Stomach (tissue), 9 donors: ENCODE results near the gene NRG2. TPM values are rescaled to one million over a fixed set of nuclear protein-coding genes. Genes with fewer than 3 reads are reported as not detected.

Experiments used
- DNase-seq, 2 donors: peaks; one replicate each; pipeline versions ENCODE4 v3.0.0 to v3.0.0-alpha.2; 2013 to 2019
- H3K27ac ChIP-seq, 5 donors: fragments of 200-600 bp in 4 of 5; sonication (generic) in 4 of 5; one replicate each; pipeline ENCODE4 v1.5.1; 2013 to 2019; ENCODE audit warnings: mild to moderate bottlenecking in 1 of 5, moderate library complexity in 1 of 5
- H3K27me3 ChIP-seq, 3 donors: fragments of 200-600 bp; sonication (generic); one replicate each; pipeline ENCODE4 v1.5.1; 2017 to 2019; ENCODE audit warnings: mixed run types in 1 of 3
- H3K36me3 ChIP-seq, 4 donors: fragments of 200-600 bp; sonication (generic); 1 replicate in 3 of 4; 2 replicates in 1 of 4; pipeline ENCODE4 v1.5.1; 2016 to 2019
- H3K4me1 ChIP-seq, 4 donors: fragments of 200-600 bp; sonication (generic); one replicate each; pipeline ENCODE4 v1.5.1; 2016 to 2019
- H3K4me3 ChIP-seq, 4 donors: fragments of 200-600 bp; sonication (generic) in 3 of 4; one replicate each; pipeline ENCODE4 v1.5.1; 2016 to 2019; ENCODE audit warnings: mild to moderate bottlenecking in 1 of 4
- H3K9me3 ChIP-seq, 4 donors: fragments of 200-600 bp; sonication (generic); one replicate each; pipeline ENCODE4 v1.5.1; 2016 to 2019
- CTCF ChIP-seq, 7 experiments: fragments of 450-650 bp in 4 of 7; fragments of 200-600 bp in 3 of 7; sonication (generic) in 3 of 7; IDR thresholded peaks; one replicate each; pipeline ENCODE4 v1.5.1; 2016 to 2019; ENCODE audit warnings: antibody characterized with exemption in 7 of 7, control low read depth in 2 of 7, mild to moderate bottlenecking in 1 of 7
- EP300 ChIP-seq: sonication (generic); formaldehyde crosslinking; IDR thresholded peaks from one replicate; pipeline ENCODE4 v1.6.1; 2017; ENCODE audit warnings: antibody characterized with exemption
- POLR2A ChIP-seq, 4 donors: fragments of 450-650 bp; IDR thresholded peaks; one replicate each; pipeline ENCODE4 v1.6.1; 2016; ENCODE audit warnings: antibody characterized with exemption in 4 of 4, control low read depth in 2 of 4, mild to moderate bottlenecking in 1 of 4, moderate library complexity in 1 of 4
- POLR2AphosphoS5 ChIP-seq, 3 donors: sonication (generic); formaldehyde crosslinking; IDR thresholded peaks; one replicate each; pipeline ENCODE4 v1.6.1; 2016; ENCODE audit warnings: antibody characterized with exemption in 3 of 3
- WGBS, 5 donors: extraction: QIAGEN DNeasy Blood & Tissue Kit in 3 of 5; methylation state at CpG; one replicate each; pipeline versions ENCODE4 v1.1.5 to v1.1.7; 2013 to 2018; 5-methylcytosine and 5-hydroxymethylcytosine counted together
- intact Hi-C: fragments of 100-400 bp; cut with DNase I; formaldehyde crosslinking; loops from one replicate; pipeline ENCODE4 v1.15.1; 2023; ENCODE audit warnings: low total_unique reads
- polyA plus RNA-seq, 3 donors: library from polyadenylated mRNA; stranded (reverse); fragments of 200-250 nt; gene quantifications; one replicate each; pipeline ENCODE4 v1.2.3, GENCODE V29; 2013
- total RNA-seq, 5 donors: library from RNA; depleted of rRNA; stranded (reverse); fragments of >200 nt; gene quantifications; one replicate each; pipeline versions ENCODE4 v1.1.0 to v1.2.3, GENCODE V29; 2014 to 2016
- donor health status: healthy with polysubstance abuse.
- donor health status: Bipolar disorder and iron deficiency.
- donor health status: healthy.

NRG2 gene
- total and polyA plus RNA-seq, 8 donors = 0.25 to 22.2 (median 1.2) TPM; not detected in 1

DNA sequence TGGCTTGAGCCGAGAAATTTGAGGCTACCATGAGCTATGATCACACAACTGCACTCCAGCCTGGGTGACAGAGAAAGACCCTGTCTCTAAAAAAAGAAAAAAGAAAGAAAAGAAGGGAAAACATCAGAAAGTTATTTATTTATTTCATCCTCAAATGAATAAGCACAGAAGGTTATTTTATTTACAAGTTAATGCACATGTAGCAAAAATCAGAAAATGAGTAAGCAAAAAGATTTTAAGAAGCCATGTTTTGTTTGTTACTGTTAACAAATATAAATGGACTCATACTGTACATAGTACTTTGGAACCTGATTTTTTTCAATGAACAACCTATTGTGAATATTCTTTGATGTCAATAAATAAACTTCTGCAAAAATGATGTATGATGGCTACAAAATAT, 47.2 kb downstream of the NRG2 start:
- Histone ChIP-seq H3K4me3 (no peak overlapping the region), H3K9me3 (no peaks in the 10 kb centered on the region), H3K27ac (no peak overlapping the region), H3K36me3 (no peaks in the 10 kb centered on the region), H3K4me1 (no peaks in the 10 kb centered on the region), H3K27me3 (peaks cover 0 to 13% (median 5%) of the 10 kb centered on the region in 3 donors)
- no peak for DNase-seq
- no peak for TF ChIP-seq POLR2A (IDR thresholded peaks at IDR 0.05)
- WGBS, 5 donors = 90 to 96% (median 95%) methylated on average over 1 of the region's 1 CpG
- intact Hi-C loops = no loop called here

- Histone ChIP-seq H3K27ac (no peak overlapping the region), H3K9me3 (no peaks in the 10 kb centered on the region), H3K27me3 (peaks cover 0 to 13% (median 5%) of the 10 kb centered on the region in 3 donors), H3K4me3 (no peak overlapping the region), H3K36me3 (no peaks in the 10 kb centered on the region), H3K4me1 (no peaks in the 10 kb centered on the region)
- WGBS, 5 donors = 61 to 81% (median 69%) methylated on average over 1 of the region's 1 CpG
- TF ChIP-seq POLR2A (IDR thresholded peaks at IDR 0.05) = no peak
- no peak for TF ChIP-seq EP300
- TF ChIP-seq POLR2AphosphoS5 (IDR thresholded peaks at IDR 0.05) = no peak
- no peak for TF ChIP-seq CTCF (IDR thresholded peaks at IDR 0.05)
- intact Hi-C loops = no loop called here
- no peak for DNase-seq
Measured at GRCh38 chr5:139994234-139994633, 48.9 kb downstream of the NRG2 start.

- Histone ChIP-seq H3K27me3 (peaks cover 0 to 9% (median 0%) of the 10 kb centered on the region in 3 donors), H3K27ac (no peak overlapping the region), H3K36me3 (no peaks in the 10 kb centered on the region), H3K4me3 (no peak overlapping the region), H3K4me1 (no peaks in the 10 kb centered on the region), H3K9me3 (no peaks in the 10 kb centered on the region)
- WGBS, 5 donors = 67 to 80% (median 67%) methylated on average over 3 of the region's 3 CpGs
- DNase-seq = no peak
- no peak for TF ChIP-seq POLR2AphosphoS5 (IDR thresholded peaks at IDR 0.05)
- TF ChIP-seq POLR2A (IDR thresholded peaks at IDR 0.05) = no peak
- no peak for TF ChIP-seq EP300
- TF ChIP-seq CTCF (IDR thresholded peaks at IDR 0.05) = no peak
- intact Hi-C loops = no loop called here
Measured at GRCh38 chr5:139985733-139986132, 57.4 kb downstream of the NRG2 start.

GRCh38 chr5:139985290-139985689, 57.8 kb downstream of the NRG2 start:
- Histone ChIP-seq H3K36me3 (no peaks in the 10 kb centered on the region), H3K4me1 (no peaks in the 10 kb centered on the region), H3K4me3 (no peak overlapping the region), H3K9me3 (no peaks in the 10 kb centered on the region), H3K27me3 (peaks cover 0 to 12% (median 0%) of the 10 kb centered on the region in 3 donors), H3K27ac (no peak overlapping the region)
- intact Hi-C loops = no loop called here
- WGBS, 5 donors = 45 to 69% (median 65%) methylated on average over 5 of the region's 5 CpGs
- TF ChIP-seq POLR2AphosphoS5 (IDR thresholded peaks at IDR 0.05) (no peak), POLR2A (IDR thresholded peaks at IDR 0.05) (no peak), CTCF (IDR thresholded peaks at IDR 0.05) (no peak), EP300 (no peak)
- DNase-seq = no peak

- H3K4me1 ChIP-seq = no peaks in the 10 kb centered on the region
- intact Hi-C loops = no loop called here
- H3K4me3 ChIP-seq = no peak overlapping the region
- H3K27me3 ChIP-seq = peaks cover 0 to 12% (median 0%) of the 10 kb centered on the region in 3 donors
- no peak overlapping the region for H3K27ac ChIP-seq
- WGBS, 5 donors = 89 to 100% (median 96%) methylated on average over 1 of the region's 1 CpG
- no peaks in the 10 kb centered on the region for H3K36me3 ChIP-seq
- H3K9me3 ChIP-seq = no peaks in the 10 kb centered on the region
- TF ChIP-seq POLR2AphosphoS5 (IDR thresholded peaks at IDR 0.05) (no peak), EP300 (no peak), CTCF (IDR thresholded peaks at IDR 0.05) (no peak), POLR2A (IDR thresholded peaks at IDR 0.05) (no peak)
- no peak for DNase-seq
Measured at GRCh38 chr5:139984816-139985215, 58.3 kb downstream of the NRG2 start.
